NCI-H1436 treated with DMSO at 0.1 percent for 48 hours (cell line): ENCODE results near the gene ECHS1.

Source experiments
- DNase-seq: peaks from one replicate; lab custom pipeline; 2025; lab: John Stamatoyannopoulos, UW

The ECHS1 gene

GRCh38 chr10:133358162-133358924 lies 14.8 kb downstream of the ECHS1 start:
- DNase-seq = no peak

DNA sequence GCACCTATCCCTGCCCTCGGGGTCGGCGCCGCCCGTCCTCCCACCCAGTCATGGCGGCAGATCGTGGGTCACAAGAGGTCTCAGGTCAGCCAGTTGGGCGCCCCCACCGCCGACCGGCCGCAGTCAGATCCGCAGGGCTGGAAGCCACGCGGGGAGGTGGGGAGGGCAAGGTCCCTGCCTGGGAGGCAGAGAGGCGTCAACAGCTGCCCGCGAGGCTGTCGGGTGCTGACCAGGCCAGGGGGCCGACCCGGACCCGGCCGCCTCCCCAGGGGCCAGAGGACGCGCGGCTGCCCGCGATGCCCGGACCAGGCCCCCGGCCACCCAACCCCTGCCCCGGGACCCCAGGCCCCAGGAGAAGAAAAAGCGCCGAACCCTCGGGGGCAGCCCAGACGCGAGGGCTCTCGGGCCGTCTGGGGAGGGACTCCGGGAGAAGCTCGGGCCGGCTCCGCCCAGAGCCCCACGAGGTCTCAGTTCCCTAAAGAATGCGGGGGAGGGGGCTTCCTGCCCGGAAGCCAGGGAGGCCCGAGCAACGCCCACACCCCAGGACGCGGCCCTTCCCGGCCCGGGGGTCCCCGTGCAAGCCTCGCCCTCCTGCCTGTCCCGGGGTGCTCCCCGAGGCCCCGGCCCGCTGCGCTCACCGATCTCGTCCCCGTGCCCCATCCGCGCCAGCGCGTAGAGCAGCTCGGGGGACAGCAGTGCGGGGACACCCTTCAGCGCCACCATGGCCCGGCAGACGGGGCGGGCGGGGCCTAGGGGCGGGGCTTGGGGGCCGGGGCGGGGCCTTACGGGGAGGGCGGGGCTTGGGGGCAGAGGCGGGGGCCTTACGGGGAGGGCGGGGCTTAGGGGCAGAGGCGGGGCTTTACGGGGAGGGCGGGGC lies 15.6 kb downstream of the ECHS1 start, which contains the start of gene FUOM:
FUOM (minus strand) TSS at position 735 of the 877 bp plus-strand sequence; CDS start at position 723, 12 bp downstream.
- no peak for DNase-seq

- DNase-seq = no peak
These were observed 16.4 kb downstream of the ECHS1 start for GRCh38 chr10:133356549-133357284.

- DNase-seq = no peak
These were observed 17.2 kb downstream of the ECHS1 start for GRCh38 chr10:133355991-133356390.

DNA sequence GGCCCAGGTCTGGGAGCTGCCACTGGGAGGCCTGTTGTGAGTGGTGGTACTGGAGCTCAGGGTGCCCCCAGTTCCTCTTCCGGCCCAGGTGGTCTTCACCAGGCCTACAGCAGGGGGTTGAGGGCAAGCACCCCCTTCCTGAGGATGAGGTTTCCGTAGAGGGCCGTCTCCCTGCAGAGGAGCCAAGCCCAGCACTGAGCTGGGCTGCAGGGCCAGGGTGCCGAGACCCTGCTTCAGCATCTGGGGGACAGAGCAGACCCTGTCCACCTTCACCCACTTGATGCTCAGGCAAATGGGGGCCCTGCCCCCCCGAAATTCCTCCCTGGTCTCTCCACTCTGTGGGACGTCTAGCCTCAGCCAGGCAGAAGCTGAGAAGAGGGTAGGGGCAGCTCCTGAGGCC lies 17.9 kb downstream of the ECHS1 start:
- DNase-seq = no peak

DNA sequence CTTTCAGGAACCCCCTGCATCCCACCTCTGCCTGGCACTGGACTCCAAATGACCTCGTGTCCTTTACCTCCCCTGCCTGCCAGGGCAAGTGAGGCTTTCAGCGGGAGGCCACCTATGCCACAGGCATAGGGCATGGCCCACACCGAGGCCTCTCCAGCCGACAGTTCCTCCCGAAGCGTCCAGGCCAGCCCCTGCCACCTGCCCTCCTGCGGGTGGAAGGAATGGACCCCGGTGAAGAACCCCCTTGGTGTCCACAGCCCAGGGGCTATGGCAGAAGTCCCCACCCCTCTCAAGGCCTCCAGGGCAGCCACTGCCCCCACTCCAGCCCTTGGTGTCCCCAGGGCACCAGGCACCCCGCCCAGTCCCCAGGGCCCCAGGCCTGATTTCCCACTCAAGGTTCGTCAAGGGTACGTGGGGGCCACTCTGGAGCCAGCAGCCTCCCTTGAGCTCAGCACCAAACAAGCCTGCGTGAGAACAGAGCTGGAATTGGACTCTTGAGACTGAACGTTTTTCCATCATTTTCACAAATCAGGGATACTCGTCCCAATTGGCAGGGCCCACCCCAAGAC lies 18.4 kb downstream of the ECHS1 start:
- no peak for DNase-seq

GRCh38 chr10:133353988-133354605 lies 19.1 kb downstream of the ECHS1 start:
- no peak for DNase-seq

DNA sequence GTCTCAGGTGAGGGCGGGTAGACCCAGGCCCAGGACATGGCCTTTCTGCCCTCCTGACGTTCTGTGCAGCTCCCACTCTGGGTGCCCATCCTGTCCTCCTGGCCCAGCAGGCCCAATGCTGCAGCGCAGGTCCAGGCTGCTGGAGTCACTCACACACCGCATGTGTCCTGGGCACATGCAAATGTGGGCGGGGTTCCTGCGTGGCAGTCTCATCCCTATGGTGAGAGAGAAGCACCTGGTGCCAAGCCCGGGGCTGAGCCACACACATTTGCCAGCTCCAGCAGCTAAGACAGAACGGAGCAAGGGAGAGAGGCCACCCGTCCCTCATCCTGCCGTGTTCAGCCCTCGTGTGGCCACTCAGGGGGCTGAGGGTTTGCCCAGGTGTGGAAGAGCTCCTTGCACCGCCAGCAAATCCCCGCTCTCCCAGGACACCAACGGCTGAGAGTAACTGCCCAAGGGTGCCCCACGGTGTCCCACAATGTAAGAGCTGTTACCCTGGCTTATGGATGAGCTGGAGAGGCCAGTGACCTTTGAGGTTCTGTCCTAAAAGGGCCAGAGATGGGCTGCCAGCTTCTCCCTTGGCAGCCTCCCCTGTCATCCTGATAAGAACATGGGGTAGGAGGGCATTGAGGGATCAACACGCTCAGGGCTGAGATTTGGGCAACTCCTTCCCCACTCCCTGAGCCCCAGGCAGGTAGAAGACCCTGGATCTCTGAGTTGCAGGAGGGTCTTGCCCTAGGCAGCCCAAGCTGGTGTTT lies 19.8 kb downstream of the ECHS1 start:
- DNase-seq = no peak

- DNase-seq = no peak
These were observed 21.5 kb downstream of the ECHS1 start for GRCh38 chr10:133351408-133352318.

GRCh38 chr10:133350950-133351329 lies 22.2 kb downstream of the ECHS1 start:
- DNase-seq = no peak

- no peak for DNase-seq
These were observed 22.7 kb downstream of the ECHS1 start for GRCh38 chr10:133350283-133350949.

- DNase-seq = no peak
These were observed 23.6 kb downstream of the ECHS1 start for GRCh38 chr10:133349577-133350011.

DNA sequence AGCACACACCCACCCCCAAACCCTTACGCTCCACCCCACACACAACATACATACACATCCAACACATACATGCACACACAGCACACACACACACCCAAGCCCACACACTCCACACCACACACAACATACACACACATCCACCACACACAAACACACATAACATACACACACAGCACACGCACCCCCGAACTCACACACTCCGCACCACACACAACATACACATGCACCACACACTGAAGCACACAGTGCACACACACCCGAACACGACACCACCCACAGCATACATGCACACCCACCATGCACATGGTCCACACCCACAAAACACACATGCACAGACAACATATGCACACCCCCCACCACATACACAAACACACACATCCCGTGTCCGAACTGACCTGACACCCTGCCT lies 24.0 kb downstream of the ECHS1 start:
- DNase-seq = no peak

GRCh38 chr10:133347710-133348517 lies 25.2 kb downstream of the ECHS1 start:
- no peak for DNase-seq

DNA sequence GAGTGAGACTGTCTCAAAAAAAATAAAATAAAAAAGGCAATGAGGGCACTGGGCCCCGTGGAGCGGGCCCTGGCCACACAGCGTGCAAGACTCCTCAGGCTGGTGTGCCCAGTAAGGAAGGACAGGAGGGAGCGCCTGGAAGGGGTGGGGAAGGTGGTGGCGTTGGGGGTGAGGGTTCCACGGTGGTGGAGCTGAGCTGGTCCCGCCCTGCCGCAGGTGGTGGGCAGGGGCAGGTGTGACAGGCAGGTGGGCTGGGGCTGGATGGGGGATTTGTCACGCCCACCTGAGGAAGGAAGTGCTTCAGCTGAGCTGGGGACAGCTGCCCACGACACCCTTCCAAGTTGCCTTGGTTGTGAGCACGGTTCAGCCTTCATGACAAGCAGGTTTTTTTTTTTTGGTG lies 26.7 kb downstream of the ECHS1 start:
- no peak for DNase-seq

DNA sequence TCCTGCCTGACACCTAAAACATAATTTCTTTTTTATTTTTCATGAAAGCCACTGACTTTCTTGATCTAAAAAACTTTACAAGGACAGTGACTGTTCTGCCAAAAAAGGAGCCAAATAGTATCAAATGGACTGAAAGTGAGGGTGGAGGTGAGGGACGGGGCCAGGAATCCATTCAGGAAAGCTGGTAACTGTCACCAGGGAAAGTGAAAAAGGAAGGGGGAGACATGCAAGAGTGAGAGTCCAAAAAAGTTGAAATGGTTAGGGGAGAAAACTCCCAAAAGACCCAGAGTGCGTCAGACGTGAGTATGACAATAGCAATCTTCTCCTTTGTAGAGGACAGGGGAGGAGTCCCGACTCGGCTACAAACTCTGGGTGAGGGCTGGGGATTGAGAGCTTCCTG lies 28.9 kb downstream of the ECHS1 start:
- no peak for DNase-seq

DNA sequence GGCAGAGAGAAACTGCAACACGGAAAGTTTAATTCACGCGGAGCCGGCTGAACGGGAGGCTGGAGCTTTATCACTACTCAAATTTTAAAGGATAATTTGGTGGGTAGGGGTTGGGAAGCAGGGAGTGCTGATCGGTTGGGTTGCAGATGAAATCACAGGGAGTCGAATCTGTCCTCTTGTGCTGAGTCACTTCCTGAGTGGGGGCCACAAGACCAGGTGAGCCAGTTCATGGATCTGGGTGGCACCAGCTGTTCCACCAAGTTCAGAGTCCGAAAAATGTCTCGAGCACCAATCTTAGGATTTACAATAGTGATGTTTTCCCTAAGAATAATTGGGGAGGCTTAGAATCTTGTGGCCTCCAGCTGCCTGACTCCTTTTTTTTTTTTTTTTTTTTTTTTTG lies 29.6 kb downstream of the ECHS1 start:
- no peak for DNase-seq

DNA sequence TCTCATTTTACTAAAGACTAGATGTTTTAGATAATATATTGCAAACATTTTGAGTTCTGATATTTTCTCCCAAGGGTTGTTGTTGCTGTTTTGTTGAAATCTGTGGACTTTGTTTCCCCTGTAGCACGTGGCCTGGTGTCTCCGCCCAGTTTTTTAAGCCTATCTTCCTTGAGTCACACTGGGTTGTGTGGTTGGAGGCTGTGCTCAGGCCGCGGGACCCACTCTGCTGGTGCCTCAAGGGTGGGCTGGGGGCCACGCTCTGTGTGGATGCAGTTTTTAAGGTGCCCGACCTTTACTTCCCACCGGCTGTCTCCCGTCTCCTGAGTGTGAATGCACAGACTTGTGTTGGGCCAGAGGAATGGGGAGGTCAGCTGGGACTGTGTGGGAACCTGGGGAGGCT lies 30.2 kb downstream of the ECHS1 start:
- DNase-seq = no peak
